ENCODE data around the gene EID2. TPM values are rescaled to one million over a fixed set of nuclear protein-coding genes. Genes with fewer than 3 reads are reported as not detected.

The EID2 gene
- total and polyA plus RNA-seq, 2 of the 4 experiments (the other 2 are of a cell fraction): 5.7 to 9.8 TPM

GRCh38 chr19:39494661-39495060, 45.3 kb downstream of the EID2 start:
- Histone ChIP-seq H2BK120ac (ENCODE audit: low read depth, low read length) (no peak overlapping the region), H4K20me1 (ENCODE audit: insufficient read depth, low read length) (no peaks in the 10 kb centered on the region), H3K9me1 (ENCODE audit: insufficient read depth, low read length) (peaks cover 3% of the 10 kb centered on the region), H3K36me3 (ENCODE audit: control insufficient read depth, insufficient read depth, low read length) (peaks cover 13% of the 10 kb centered on the region), H3K4me3 (ENCODE audit: insufficient read depth, low read depth, low read length) (no peak overlapping the region), H3K23ac (ENCODE audit: low read depth, low read length) (no peak overlapping the region), H4K91ac (ENCODE audit: insufficient read depth, low read depth, low read length) (no peak overlapping the region), H3K14ac (replicated peaks; ENCODE audit: low read depth, low read length) (no peak overlapping the region), H2AK9ac (replicated peaks; ENCODE audit: low read depth, low read length, poor library complexity) (no peak overlapping the region), H2AK5ac (ENCODE audit: low read depth, low read length) (no peak overlapping the region), H4K5ac (ENCODE audit: low read depth, low read length) (no peak overlapping the region), H3K56ac (ENCODE audit: extremely low read depth, insufficient read depth, low read length) (no peak overlapping the region), H3K27me3 (ENCODE audit: control insufficient read depth, insufficient read depth, low read length) (peaks cover 25% of the 10 kb centered on the region), H2BK5ac (ENCODE audit: low read depth, low read length, poor library complexity, severe bottlenecking) (no peak overlapping the region), H3K18ac (ENCODE audit: low read depth, low read length) (no peak overlapping the region), H2BK15ac (ENCODE audit: low read depth, low read length) (no peak overlapping the region), H3K4me1 (ENCODE audit: control insufficient read depth, insufficient read depth, low read length) (peaks cover 3% of the 10 kb centered on the region; the same call in 1 of the 2 replicates), H2AFZ (replicated peaks; ENCODE audit: low read length, poor library complexity) (no peak overlapping the region), H3K4ac (ENCODE audit: low read depth, low read length) (no peak overlapping the region), H3K79me1 (ENCODE audit: low read depth in 1 of 2, low read length in 2 of 2) (no peaks in the 10 kb centered on the region), H3K4me2 (ENCODE audit: low read depth, low read length) (no peak overlapping the region), H2BK20ac (ENCODE audit: low read depth, low read length) (no peak overlapping the region), H4K8ac (ENCODE audit: low read depth in 2 of 2, low read length in 2 of 2) (no peak overlapping the region), H3K27ac (ENCODE audit: insufficient read depth, low read length) (no peak overlapping the region), H3K9me3 (ENCODE audit: control insufficient read depth, insufficient read depth, low read length) (no peaks in the 10 kb centered on the region), H3K9ac (ENCODE audit: low read depth, low read length) (no peak overlapping the region)
- no peak for DNase-seq
- POLR2A ChIA-PET (ENCODE audit: unreplicated experiment): no interaction called here
- intact Hi-C loops (cut with micrococcal nuclease): loop anchor here (5.0 kb wide), 2 partner anchors 38 to 178 kb away; partner anchors contain the start of gene EID2B
- in situ Hi-C loops (cut with MboI; ENCODE audit: low sequenced_read_pairs): no loop called here
- dilution Hi-C loops (cut with HindIII; ENCODE audit: low sequenced_read_pairs, unreplicated experiment): no loop called here
- CTCF ChIA-PET: no interaction called here
- BruUV-seq (replicated peaks): no TSS peak
- WGBS, 2 experiments (ENCODE audit: extremely low coverage in 2 of 2, insufficient read length in 1 of 2): 100% methylated on average over 2 of the region's 5 CpGs; no CpG with 5 or more reads in 1 of the 2 experiments
- TF ChIP-seq CEBPB (IDR thresholded peaks at IDR 0.05; ENCODE audit: low read depth, low read length) (no peak), CHD1 (IDR thresholded peaks at IDR 0.05; ENCODE audit: low read depth, low read length) (no peak), RCOR1 (IDR thresholded peaks at IDR 0.05; ENCODE audit: insufficient replicate concordance, low read length) (no peak), MAZ (IDR thresholded peaks at IDR 0.05; ENCODE audit: borderline replicate concordance, low read depth, low read length) (no peak), RFX5 (IDR thresholded peaks at IDR 0.05; ENCODE audit: low read depth, low read length) (no peak), MAFK (IDR thresholded peaks at IDR 0.05; ENCODE audit: low read depth, low read length) (no peak), USF2 (IDR thresholded peaks at IDR 0.05; ENCODE audit: low read depth, low read length) (no peak), SMC3 (IDR thresholded peaks at IDR 0.05; ENCODE audit: low read depth, low read length) (no peak), BHLHE40 (IDR thresholded peaks at IDR 0.05; ENCODE audit: low read depth, low read length) (no peak), RAD21 (IDR thresholded peaks at IDR 0.05; ENCODE audit: low read length) (no peak), POLR2A (IDR thresholded peaks at IDR 0.05; ENCODE audit: low read depth, low read length) (no peak), FOS (IDR thresholded peaks at IDR 0.05; ENCODE audit: low read depth, low read length) (no peak), NFE2L2 (IDR thresholded peaks at IDR 0.05; ENCODE audit: low read depth, low read length) (no peak), MXI1 (IDR thresholded peaks at IDR 0.05; ENCODE audit: borderline replicate concordance, low read depth, low read length) (no peak)
- TF ChIP-seq, protein P1, sequence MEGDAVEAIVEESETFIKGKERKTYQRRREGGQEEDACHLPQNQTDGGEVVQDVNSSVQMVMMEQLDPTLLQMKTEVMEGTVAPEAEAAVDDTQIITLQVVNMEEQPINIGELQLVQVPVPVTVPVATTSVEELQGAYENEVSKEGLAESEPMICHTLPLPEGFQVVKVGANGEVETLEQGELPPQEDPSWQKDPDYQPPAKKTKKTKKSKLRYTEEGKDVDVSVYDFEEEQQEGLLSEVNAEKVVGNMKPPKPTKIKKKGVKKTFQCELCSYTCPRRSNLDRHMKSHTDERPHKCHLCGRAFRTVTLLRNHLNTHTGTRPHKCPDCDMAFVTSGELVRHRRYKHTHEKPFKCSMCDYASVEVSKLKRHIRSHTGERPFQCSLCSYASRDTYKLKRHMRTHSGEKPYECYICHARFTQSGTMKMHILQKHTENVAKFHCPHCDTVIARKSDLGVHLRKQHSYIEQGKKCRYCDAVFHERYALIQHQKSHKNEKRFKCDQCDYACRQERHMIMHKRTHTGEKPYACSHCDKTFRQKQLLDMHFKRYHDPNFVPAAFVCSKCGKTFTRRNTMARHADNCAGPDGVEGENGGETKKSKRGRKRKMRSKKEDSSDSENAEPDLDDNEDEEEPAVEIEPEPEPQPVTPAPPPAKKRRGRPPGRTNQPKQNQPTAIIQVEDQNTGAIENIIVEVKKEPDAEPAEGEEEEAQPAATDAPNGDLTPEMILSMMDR (conservative IDR thresholded peaks at IDR 0.05; ENCODE audit: low read depth, low read length): no peak
- TF ChIP-seq, protein P2, sequence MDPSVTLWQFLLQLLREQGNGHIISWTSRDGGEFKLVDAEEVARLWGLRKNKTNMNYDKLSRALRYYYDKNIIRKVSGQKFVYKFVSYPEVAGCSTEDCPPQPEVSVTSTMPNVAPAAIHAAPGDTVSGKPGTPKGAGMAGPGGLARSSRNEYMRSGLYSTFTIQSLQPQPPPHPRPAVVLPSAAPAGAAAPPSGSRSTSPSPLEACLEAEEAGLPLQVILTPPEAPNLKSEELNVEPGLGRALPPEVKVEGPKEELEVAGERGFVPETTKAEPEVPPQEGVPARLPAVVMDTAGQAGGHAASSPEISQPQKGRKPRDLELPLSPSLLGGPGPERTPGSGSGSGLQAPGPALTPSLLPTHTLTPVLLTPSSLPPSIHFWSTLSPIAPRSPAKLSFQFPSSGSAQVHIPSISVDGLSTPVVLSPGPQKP (IDR thresholded peaks at IDR 0.05; ENCODE audit: borderline replicate concordance, low read depth, low read length): no peak
- no peak for ATAC-seq (ENCODE audit: low read depth)

All from IMR-90 (cell line).